Osteocyte (in vitro differentiated cells): ENCODE data around the gene AIF1L. TPM values are rescaled to one million over a fixed set of nuclear protein-coding genes. Genes with fewer than 3 reads are reported as not detected.

ENCODE experiments used
- DNase-seq: peaks from one replicate; pipeline ENCODE4 v3.0.0; 2021; ENCODE audit warnings: mixed read lengths; ENCODE audit not compliant: unreplicated experiment; ENCODE audit errors: extremely low spot score
- H3K27ac Mint-ChIP-seq: one replicate; pipeline ENCODE4 v1.8.0; 2021; ENCODE audit warnings: mild to moderate bottlenecking, mixed read lengths; ENCODE audit not compliant: unreplicated experiment
- H3K27me3 Mint-ChIP-seq: one replicate; pipeline ENCODE4 v1.8.0; 2021; ENCODE audit warnings: mixed read lengths; ENCODE audit not compliant: unreplicated experiment
- H3K36me3 Mint-ChIP-seq: one replicate; pipeline ENCODE4 v1.8.0; 2021; ENCODE audit warnings: mixed read lengths; ENCODE audit not compliant: unreplicated experiment
- H3K4me1 Mint-ChIP-seq: one replicate; pipeline ENCODE4 v1.8.0; 2021; ENCODE audit warnings: mixed read lengths; ENCODE audit not compliant: unreplicated experiment
- H3K4me3 Mint-ChIP-seq: one replicate; pipeline ENCODE4 v1.8.0; 2021; ENCODE audit warnings: mild to moderate bottlenecking, moderate library complexity, mixed read lengths; ENCODE audit not compliant: unreplicated experiment
- H3K9me3 Mint-ChIP-seq: one replicate; pipeline ENCODE4 v1.8.0; 2021; ENCODE audit warnings: mixed read lengths; ENCODE audit not compliant: unreplicated experiment
- CTCF ChIP-seq: fragments of 200-600 bp; sonication (generic); IDR thresholded peaks from 2 replicates; pipeline ENCODE4 v1.5.0; 2021; ENCODE audit warnings: antibody characterized with exemption, mild to moderate bottlenecking, moderate library complexity
- total RNA-seq: library from RNA; stranded (reverse); gene quantifications from 2 replicates; pipeline ENCODE4 v1.2.1, GENCODE V29; 2021

Gene AIF1L
- total RNA-seq, 1 donor from 2014 or later = 26.3 TPM

- H3K27ac Mint-ChIP-seq = no peak overlapping the region
Measured at GRCh38 chr9:131129183-131129582, 32.9 kb downstream of the AIF1L start.

GRCh38 chr9:131138676-131139075 is 42.3 kb downstream of the AIF1L start:
- TF ChIP-seq CTCF = no peak
- DNase-seq = no peak
- H3K4me3 Mint-ChIP-seq = no peak overlapping the region
- H3K27ac Mint-ChIP-seq = no peak overlapping the region
- no peaks in the 10 kb centered on the region for H3K9me3 Mint-ChIP-seq
- no peaks in the 10 kb centered on the region for H3K27me3 Mint-ChIP-seq
- peaks cover 57% of the 10 kb centered on the region for H3K36me3 Mint-ChIP-seq
- H3K4me1 Mint-ChIP-seq = no peaks in the 10 kb centered on the region

More at GRCh38 chr9:131129183-131129582, 32.9 kb downstream of the AIF1L start:
- Mint-ChIP-seq H3K36me3 (peaks cover 39% of the 10 kb centered on the region), H3K4me3 (no peak overlapping the region), H3K27me3 (no peaks in the 10 kb centered on the region), H3K9me3 (no peaks in the 10 kb centered on the region), H3K4me1 (peaks cover 16% of the 10 kb centered on the region)
- DNase-seq = no peak
- TF ChIP-seq CTCF = no peak

GRCh38 chr9:131140112-131140511 is 43.8 kb downstream of the AIF1L start:
- no peaks in the 10 kb centered on the region for H3K27me3 Mint-ChIP-seq
- no peak overlapping the region for H3K27ac Mint-ChIP-seq
- TF ChIP-seq CTCF = no peak
- H3K4me1 Mint-ChIP-seq = no peaks in the 10 kb centered on the region
- DNase-seq = no peak
- H3K4me3 Mint-ChIP-seq = no peak overlapping the region
- peaks cover 60% of the 10 kb centered on the region for H3K36me3 Mint-ChIP-seq
- H3K9me3 Mint-ChIP-seq = no peaks in the 10 kb centered on the region

- H3K9me3 Mint-ChIP-seq = no peaks in the 10 kb centered on the region
- no peak overlapping the region for H3K4me3 Mint-ChIP-seq
- no peak for DNase-seq
- peaks cover 60% of the 10 kb centered on the region for H3K36me3 Mint-ChIP-seq
- H3K27ac Mint-ChIP-seq = no peak overlapping the region
- H3K4me1 Mint-ChIP-seq = no peaks in the 10 kb centered on the region
- TF ChIP-seq CTCF = no peak
- no peaks in the 10 kb centered on the region for H3K27me3 Mint-ChIP-seq
Measured at GRCh38 chr9:131140550-131140949, 44.2 kb downstream of the AIF1L start.

- DNase-seq = no peak
- Mint-ChIP-seq H3K36me3 (peaks cover 65% of the 10 kb centered on the region), H3K27ac (no peak overlapping the region), H3K27me3 (no peaks in the 10 kb centered on the region), H3K4me1 (no peaks in the 10 kb centered on the region), H3K4me3 (no peak overlapping the region), H3K9me3 (no peaks in the 10 kb centered on the region)
- no peak for TF ChIP-seq CTCF
Measured at GRCh38 chr9:131142160-131142559, 45.8 kb downstream of the AIF1L start.
